DOHH2 (cell line): Measurements from ENCODE around the gene G6PC3.

Source experiments
- CTCF ChIP-seq: fragments of 200-600 bp; sonication (generic); IDR thresholded peaks from one replicate; pipeline ENCODE4 v1.5.1; 2014; ENCODE audit warnings: antibody characterized with exemption, mild to moderate bottlenecking, low read depth, low read length; ENCODE audit not compliant: poor library complexity, severe bottlenecking
- EZH2phosphoT487 ChIP-seq: fragments of 200-600 bp; sonication (generic); IDR thresholded peaks from 2 replicates; pipeline ENCODE4 v1.6.1; 2017; ENCODE audit warnings: borderline replicate concordance, mild to moderate bottlenecking, antibody characterized with exemption, low read length, moderate library complexity, mixed read lengths

GRCh38 chr17:44030482-44030881, 40.1 kb upstream of the G6PC3 start:
- no peak for TF ChIP-seq CTCF
- no peak for TF ChIP-seq EZH2phosphoT487
